GM18951 (cell line): ENCODE measurements around the gene HYAL1.

Experiments
- POLR2A ChIP-seq: IDR thresholded peaks from 4 replicates; pipeline ENCODE4 v1.6.1; 2011; ENCODE audit warnings: mild to moderate bottlenecking; ENCODE audit not compliant: insufficient read length, insufficient read depth; ENCODE audit errors: extremely low read depth
- in situ Hi-C: fragments of 300-500 bp; cut with MboI; formaldehyde crosslinking; loops from one replicate; pipeline ENCODE4 v1.12.0; 2022; ENCODE audit warnings: low sequenced_read_pairs, mixed read lengths, inconsistent platforms; ENCODE audit not compliant: unreplicated experiment

The HYAL1 gene

DNA sequence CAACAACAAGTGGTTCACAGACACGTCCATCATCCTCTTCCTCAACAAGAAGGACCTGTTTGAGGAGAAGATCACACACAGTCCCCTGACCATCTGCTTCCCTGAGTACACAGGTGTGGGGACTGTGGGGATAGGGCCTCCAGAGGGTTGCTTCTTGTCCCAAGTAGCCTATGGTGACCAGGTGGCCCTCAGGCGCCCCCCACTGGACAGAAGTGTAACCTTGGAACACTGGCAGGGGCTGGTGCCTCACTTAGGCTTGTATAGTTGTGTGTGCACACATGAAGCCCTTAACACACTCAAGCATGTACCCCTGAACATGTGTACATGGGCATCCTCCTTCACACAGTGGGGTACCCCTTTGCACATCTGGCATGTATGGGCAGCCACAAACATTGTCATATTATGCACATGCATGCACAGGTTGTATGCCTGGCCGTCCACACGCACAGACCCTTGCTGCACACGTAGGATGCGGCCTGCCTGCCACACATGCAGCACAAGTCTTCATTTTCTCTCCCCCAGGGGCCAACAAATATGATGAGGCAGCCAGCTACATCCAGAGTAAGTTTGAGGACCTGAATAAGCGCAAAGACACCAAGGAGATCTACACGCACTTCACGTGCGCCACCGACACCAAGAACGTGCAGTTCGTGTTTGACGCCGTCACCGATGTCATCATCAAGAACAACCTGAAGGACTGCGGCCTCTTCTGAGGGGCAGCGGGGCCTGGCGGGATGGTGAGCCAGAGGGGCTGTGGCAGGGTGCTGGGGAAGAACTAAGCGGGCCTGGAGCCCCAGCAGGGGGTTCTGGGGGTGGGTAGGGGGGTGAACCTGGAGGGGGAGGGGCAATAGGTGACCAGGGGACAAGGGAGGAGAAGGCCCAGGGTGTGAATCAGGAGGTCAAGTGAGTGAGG, 46.1 kb downstream of the HYAL1 start:
- in situ Hi-C loops, result no loop called here
- TF ChIP-seq POLR2A, result no peak

DNA sequence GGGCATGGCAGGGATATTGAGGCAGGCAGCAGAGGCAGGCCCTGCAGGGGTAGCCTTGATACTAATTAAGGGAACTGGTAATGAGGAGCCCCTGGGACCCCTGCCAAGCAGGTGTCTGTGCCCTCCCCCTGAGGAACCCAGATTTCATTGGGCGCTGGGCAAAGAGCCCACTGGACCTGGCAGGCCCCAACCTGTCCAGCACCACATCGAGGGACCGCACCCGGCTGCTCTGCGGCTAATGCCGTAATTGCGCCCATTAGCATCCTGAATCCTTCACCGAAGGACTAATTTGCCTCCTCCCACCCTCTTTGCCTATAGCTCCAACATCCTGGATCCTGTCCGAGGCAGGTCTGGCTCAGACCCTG, 48.1 kb downstream of the HYAL1 start:
- TF ChIP-seq POLR2A, result no peak
- in situ Hi-C loops, result no loop called here

DNA sequence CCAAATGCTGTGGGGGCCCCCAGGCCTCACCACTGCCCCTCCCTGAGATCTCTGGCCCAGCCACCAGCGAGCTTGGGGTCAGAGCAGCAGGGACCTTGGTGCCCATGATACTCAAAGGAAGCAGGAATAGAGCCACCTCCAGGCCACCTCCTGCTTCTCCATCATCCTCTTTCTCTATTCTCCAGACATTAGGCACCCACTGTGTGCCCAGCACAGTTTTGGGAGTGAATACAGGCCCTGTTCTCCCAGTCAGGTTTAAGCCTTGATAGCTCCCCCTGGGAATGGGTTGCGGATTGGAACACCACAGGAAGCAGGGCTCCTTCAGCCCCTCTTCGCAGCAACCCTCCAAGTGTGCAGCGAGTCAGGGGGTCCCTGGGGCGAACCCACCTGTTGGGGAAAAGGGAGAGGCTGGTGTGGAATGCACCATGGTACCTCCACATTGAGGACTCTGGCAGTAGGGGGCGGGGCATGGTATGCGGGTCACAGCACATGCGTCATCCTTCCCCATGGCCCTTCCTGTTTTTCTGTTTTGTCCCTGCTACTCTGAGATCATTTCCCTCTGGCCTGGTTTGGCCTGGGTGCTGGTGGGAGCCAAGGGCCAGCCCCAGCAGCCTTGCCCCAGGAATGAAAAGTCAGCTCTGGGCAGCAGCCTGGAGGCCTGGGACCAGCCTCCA, 48.7 kb downstream of the HYAL1 start:
- in situ Hi-C loops, result no loop called here
- no peak for TF ChIP-seq POLR2A

DNA sequence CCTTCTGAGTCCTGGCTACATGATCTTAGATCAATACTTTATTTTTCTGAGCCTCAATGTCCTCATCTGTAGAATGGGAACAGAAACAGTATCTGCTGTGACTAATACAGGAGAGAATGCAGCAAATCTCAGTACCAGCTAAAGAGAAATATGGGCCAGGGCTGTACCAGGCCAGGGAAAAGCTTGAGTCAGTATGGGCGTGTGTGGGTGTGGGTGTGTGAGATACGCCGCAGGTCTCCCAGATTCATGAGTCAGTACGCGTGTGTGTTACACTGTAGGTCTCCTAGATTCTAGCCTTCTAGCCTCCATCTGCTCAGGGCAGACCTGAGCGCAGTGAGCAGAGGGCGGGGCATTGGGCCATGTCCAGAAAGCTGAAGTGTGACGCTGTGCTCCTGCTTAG, 52.2 kb downstream of the HYAL1 start:
- no peak for TF ChIP-seq POLR2A

DNA sequence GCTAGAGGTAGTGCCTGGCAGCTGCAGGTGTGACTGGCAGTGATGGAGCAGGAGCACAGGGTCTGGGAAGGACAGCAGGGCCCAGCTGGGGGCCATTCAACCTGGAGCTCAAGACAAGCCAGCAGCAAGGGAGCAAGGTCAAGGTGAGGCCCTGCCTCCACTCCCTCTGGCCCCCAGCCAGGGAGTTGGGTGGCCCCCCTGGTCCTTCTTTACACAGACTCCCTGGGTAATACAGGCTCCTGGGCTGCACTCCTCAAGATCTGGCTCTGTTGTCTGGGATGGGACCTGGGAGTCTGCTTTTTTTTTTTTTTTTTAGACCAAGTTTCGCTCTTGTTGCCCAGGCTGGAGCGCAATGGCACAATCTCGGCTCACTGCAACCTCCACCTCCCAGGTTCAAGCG, 52.9 kb downstream of the HYAL1 start:
- TF ChIP-seq POLR2A, result no peak
- in situ Hi-C loops, result no loop called here

More for the DNA sequence above, 52.2 kb downstream of the HYAL1 start:
- in situ Hi-C loops, result no loop called here
